ENCODE data around the gene SLC35E3.
"Not testable (repeated sequence)": the region's sequence is repeated elsewhere in the genome, so short reads cannot be mapped to it uniquely, and the experiment has no call there.

SLC35E3 gene

GRCh38 chr12:68796399-68796798, 50.4 kb downstream of the SLC35E3 start:
- no peak for DNase-seq

GRCh38 chr12:68798882-68799234, 52.9 kb downstream of the SLC35E3 start:
- no peak for DNase-seq

- no peak for DNase-seq
These were observed 54.3 kb downstream of the SLC35E3 start for GRCh38 chr12:68800294-68800693.

- not testable (repeated sequence) for DNase-seq
These were observed 55.1 kb downstream of the SLC35E3 start for GRCh38 chr12:68801124-68801523.

- DNase-seq = not testable (repeated sequence)
These were observed 56.4 kb downstream of the SLC35E3 start for GRCh38 chr12:68802372-68802745.

GRCh38 chr12:68802911-68803651, 57.1 kb downstream of the SLC35E3 start:
- not testable (repeated sequence) for DNase-seq

GRCh38 chr12:68803948-68804656, 58.1 kb downstream of the SLC35E3 start:
- DNase-seq = no peak

- DNase-seq = no peak
These were observed 58.9 kb downstream of the SLC35E3 start for GRCh38 chr12:68804657-68805591.

GRCh38 chr12:68805592-68806120, 59.7 kb downstream of the SLC35E3 start:
- DNase-seq = no peak

GRCh38 chr12:68806488-68807237, 60.7 kb downstream of the SLC35E3 start:
- DNase-seq = no peak

- not testable (repeated sequence) for DNase-seq
These were observed 61.2 kb downstream of the SLC35E3 start for GRCh38 chr12:68807274-68807575.

GRCh38 chr12:68807576-68808387, 61.8 kb downstream of the SLC35E3 start, which contains the start of gene MDM2:
Gene MDM2, plus strand, starts transcription at chr12:68808177. Its CDS starts 301 bp downstream, at chr12:68808478.
- peak; percentile 96 for DNase-seq

GRCh38 chr12:68808388-68809189, 62.6 kb downstream of the SLC35E3 start:
- DNase-seq = peak; percentile 48

GRCh38 chr12:68809190-68810026, 63.4 kb downstream of the SLC35E3 start:
- no peak for DNase-seq

GRCh38 chr12:68810027-68810389, 64.0 kb downstream of the SLC35E3 start:
- not testable (repeated sequence) for DNase-seq

- not testable (repeated sequence) for DNase-seq
These were observed 65.6 kb downstream of the SLC35E3 start for GRCh38 chr12:68811573-68811972.

- no peak for DNase-seq
These were observed 66.7 kb downstream of the SLC35E3 start for GRCh38 chr12:68812553-68813241.

GRCh38 chr12:68813242-68813593, 67.2 kb downstream of the SLC35E3 start:
- DNase-seq = no peak

Data from CD4-positive, alpha-beta T cell treated with Interleukin-17A for 4 hours (primary cell).